ENCODE data around the gene ZCCHC13. TPM values are rescaled to one million over a fixed set of nuclear protein-coding genes. Genes with fewer than 3 reads are reported as not detected.
"Not testable (repeated sequence)": the region's sequence is repeated elsewhere in the genome, so short reads cannot be mapped to it uniquely, and the experiment has no call there.

The ZCCHC13 gene
- not detected in 2 replicates for total RNA-seq (2014; rRNA removed; shearing (Covaris generic))

DNA sequence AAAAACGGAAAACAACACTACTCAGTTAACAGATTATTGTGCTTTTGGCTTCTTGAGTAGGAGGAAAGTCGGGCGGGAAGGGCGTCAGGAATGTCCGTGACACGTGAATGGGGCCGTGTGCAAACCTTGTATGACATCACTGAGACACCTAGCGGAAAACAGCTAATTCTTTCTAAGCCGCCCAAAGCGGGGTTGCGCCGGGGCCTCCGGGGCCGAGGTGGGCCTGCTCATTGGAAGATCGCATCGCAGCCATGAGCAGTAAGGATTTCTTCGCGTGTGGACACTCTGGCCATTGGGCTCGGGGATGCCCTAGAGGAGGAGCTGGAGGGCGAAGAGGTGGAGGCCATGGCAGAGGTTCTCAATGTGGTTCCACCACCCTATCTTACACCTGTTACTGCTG lies at the start of gene ZCCHC13:
ZCCHC13 (plus strand) TSS at position 165 of the 400 bp plus-strand sequence; CDS start at position 252, 87 bp downstream.
- no peak for DNase-seq (ENCODE audit: low read depth)

DNA sequence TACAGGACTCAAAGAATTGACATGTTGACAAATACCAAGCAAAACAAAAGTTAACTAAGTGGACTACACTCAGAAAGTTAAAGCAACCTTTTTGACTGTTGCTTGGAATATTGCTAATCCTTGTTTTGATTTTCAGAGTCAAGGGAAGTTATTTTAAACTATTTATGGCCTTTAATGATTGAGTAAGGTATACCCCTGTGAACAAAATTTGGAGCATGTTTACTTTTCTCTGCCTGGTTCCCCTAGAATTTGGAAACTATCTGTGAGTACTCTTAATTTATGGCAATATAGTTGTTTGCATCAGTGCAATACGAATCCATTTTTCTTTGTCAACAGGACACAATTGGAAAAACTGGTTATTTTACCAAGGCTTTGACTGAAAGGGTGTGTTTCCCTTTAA lies 45.9 kb upstream of the ZCCHC13 start:
- not testable (repeated sequence) for DNase-seq (ENCODE audit: low read depth)

DNA sequence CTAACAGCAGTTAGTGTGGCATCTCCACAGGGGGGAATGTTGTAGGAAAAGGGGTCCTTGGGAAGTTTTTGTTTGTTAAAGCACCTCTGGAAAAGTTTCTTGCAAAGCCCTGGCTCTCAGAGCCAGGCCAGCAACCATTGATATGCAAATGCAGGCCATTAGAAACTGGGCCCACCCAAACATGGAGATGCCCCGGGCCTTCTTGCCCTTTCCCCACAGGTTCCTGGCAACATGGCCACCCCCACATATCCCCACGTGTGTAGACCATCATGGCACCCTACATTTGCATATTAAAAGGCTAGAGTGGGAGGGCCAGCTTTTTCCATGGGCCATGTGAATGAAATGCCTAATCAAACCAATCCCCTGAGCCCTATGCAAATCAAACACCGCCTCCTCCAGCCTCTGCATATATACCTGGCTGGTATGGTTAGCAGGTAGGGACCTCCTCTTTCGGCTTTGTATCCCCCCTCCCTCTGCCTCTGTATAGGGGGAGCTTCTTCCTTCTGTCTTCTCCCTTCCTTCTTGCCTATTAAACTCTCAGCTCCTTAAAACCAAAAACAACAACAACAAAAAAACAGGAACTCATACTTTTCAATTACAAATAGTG lies 44.0 kb upstream of the ZCCHC13 start:
- no peak for DNase-seq (ENCODE audit: low read depth)

DNA sequence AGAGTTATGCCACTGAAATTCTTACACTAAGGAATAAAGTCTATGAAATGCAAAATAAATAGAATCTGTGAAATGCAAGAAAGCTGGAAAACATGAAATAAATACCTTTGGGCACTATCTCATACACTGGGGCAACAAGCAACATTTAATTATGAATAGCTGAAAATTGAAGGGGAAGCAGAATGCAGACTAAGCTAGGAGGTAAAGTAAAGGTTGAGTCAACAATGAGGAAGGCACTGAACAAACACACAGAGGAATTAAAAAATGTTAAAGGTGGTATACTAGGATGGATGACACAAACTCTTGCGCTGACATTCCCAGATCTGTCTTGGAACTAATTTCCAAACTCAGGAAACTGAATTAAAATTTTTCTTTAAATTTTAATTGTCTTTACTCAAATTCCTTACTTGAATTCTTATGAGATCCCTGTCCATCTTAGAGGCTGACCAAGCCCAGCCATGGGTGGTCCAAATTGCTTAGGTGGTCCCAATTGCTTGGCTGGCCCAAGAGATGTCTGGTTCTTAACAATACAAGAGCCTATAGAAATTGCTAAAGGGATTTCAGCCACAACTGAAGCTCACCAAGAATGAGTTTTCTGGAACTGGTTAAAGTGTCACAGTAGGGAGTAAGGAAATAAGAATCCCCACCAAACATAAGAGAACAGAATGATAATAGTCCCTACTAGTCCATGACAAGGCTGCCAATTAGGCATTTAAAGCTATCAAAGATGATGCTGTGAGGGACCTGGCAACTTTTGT lies 41.3 kb upstream of the ZCCHC13 start:
- no peak for DNase-seq (ENCODE audit: low read depth)

DNA sequence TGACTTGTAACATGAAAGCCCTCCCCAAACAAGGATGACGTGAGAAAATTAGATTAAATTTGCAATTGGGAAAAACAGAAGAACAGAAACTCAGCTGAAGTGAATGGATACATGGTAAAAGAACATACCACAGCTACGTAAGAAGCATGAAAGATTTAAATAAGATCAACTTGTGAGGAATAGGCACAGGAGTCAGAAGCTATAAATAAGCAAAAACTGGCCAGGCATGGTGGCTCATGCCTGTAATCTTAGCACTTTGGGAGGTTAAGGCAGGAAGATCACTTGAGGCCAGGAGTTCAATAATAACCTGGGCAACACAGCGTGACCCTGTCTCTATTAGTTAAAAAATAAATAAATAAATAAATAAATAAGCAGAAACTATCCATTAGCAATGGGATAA lies 33.6 kb upstream of the ZCCHC13 start:
- DNase-seq (ENCODE audit: low read depth) = no peak

DNA sequence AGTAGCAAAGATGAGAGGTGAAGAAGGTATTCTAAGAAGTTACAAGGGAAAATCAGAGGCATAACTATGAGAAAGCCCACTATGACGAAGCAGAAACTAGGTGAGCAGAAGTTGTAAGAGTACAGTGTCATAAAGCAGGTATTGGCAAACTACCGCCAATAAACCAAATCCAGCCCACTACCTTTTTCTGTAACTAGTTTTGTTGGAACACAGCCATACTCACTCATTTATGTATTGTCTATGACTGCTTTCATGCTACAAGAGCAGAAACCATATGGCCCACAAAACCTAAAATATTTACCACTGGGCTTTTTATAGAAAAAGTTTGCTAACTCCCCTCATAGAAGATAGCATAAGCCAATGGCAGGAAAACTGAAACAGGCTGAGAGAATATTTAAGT lies 31.8 kb upstream of the ZCCHC13 start:
- DNase-seq (ENCODE audit: low read depth) = no peak

DNA sequence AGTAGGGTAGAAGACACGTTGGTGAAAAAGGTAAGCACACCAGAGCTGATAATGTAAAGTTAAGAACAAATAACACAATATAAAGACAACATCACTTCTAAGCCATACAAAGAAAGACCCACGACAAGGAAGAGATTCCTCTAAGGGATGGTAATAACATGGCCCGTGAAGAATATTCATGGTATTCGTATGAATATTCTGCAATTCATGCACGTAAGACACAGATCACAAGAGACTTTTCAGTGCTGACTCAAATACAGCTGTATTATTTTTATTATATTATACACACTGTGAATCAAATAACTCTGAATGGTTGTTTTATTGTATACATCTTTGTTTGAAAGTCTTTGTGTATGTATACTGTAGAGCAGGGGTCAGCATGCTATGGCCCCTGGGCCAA lies 29.5 kb upstream of the ZCCHC13 start:
- no peak for DNase-seq (ENCODE audit: low read depth)

DNA sequence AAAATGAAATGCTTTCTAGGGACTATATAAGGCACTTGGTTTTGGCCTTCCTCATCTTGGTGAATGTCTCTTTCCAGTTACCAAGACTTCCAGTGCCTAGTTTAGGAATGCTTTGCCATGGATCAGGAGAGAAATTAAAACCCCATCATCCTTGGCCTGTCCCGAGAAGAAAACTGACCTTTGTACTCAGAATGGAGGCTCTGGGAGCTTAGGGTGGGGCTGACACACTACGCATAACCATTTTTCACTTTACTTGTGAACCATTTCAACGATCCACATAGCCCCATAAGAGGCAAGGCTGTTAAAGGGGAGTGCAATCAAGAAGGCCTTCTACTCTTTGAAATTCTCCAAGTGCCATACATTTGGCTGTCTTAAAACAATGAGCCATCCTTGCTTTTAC lies 26.7 kb upstream of the ZCCHC13 start:
- DNase-seq (ENCODE audit: low read depth) = no peak

DNA sequence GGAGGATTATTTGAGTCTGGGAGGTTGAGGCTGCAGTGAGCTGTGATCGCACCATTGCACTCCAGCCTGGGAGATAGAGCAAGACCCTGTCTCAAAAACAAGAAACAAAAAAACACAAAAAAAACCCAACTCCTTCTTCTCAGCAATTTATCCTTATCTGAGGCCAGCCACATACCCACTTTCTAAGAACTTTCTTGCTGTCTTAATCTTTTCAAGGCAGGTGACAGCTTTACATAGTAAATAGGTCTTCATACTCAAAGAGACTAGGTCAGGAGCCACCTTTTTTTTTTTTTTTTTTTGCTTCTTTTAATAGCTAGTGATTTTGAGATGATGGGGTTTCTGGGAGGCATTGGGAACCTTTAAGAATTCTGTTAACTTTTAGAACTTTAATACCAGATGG lies 26.1 kb upstream of the ZCCHC13 start:
- no peak for DNase-seq (ENCODE audit: low read depth)

DNA sequence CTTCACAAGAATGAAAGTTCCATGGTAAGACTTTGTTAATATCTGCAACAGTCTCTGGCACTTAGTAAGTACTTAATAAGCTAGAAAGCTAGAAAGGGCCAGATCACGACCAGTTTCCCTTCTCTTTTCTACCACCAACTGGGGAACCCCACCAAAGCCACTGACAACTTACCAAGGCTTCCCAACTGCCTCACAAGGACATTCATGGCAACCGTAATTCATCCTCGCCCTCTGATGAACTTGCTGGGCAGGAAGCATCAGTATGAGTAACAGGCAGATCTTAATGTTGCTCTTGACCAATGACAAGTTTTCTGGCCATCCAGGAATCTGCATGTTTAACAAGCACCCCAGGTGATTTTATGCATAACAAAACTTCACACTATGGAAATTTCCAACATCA lies 23.2 kb upstream of the ZCCHC13 start:
- DNase-seq (ENCODE audit: low read depth) = no peak

DNA sequence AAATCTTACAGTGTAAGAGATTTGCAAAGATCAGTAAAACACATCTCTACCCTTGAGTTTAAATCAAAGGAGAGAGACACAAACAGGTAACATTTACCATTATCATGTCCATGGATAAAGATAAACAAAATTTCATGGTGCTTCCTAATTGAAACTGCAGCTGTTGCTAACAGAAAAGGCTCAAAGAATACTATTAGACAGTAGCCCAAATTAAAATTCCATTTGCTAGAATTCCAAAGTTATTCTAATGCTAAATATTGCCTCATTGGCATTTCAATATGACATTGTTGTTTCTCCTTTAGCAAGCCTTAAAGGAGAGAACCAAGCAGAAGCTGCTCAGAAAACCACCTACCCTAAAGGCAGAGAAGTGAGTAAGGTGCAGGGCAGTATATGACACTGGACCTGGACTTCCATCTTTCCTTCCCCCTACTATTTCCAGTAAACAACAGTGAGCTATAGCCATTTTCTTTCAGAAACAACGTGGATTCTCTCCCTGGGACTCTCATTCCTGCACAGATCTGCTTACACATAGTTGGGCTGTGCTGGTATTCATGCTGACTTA lies 19.5 kb upstream of the ZCCHC13 start:
- DNase-seq (ENCODE audit: low read depth) = no peak

DNA sequence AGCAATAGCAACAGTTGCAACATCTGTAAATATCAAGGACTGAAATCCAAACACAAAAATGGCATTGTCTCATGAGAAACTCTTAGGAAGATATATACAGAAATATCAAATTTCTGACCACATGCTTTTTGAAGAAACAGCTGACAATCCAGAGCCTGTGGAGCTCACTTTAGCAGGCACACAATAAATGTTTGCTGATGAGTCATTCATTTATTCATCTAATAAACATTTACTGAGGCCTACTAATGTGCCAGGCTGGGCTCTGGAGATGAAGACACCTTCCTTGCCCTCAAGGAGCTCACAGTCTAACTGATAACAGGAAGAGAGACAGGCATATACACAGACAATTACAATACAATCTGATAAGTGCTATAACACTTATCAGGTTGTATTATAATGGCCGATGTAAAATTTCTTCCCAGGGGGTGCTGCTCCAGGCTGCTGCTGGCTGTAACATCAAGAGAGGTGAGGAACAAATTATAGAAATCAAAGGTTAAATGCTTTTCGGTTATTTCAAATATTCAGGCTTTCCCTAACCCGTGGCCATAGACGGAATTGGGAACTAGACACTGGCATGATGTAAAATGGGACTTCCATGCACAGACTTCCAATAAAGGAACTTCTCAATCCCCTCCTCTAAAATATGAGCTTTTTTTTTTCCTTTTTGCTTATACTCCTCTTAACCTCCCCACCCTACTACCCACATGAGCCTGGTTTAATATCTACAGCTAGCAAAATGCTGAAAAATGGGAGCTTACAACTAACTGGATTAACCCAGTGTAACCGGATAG lies 16.8 kb upstream of the ZCCHC13 start:
- DNase-seq (ENCODE audit: low read depth) = peak; percentile 79

DNA sequence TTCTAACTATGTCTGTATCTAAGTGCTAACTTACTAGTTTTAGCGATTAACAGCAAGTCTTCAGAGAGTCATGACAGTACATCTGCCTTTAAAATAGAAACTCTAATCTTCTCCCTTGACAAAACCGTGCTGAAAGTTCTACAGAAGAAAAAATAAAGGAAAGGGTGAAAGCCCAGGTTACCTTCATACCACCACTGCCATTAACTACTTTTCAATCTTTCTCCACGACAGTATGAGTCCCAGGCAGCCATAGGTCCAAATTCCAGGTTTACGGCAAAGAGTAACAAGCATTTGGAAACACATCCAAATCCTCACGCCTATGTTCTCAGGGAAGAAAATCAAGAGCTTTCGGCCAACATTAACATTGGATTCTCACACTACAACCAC lies 12.4 kb upstream of the ZCCHC13 start:
- DNase-seq (ENCODE audit: low read depth) = no peak

DNA sequence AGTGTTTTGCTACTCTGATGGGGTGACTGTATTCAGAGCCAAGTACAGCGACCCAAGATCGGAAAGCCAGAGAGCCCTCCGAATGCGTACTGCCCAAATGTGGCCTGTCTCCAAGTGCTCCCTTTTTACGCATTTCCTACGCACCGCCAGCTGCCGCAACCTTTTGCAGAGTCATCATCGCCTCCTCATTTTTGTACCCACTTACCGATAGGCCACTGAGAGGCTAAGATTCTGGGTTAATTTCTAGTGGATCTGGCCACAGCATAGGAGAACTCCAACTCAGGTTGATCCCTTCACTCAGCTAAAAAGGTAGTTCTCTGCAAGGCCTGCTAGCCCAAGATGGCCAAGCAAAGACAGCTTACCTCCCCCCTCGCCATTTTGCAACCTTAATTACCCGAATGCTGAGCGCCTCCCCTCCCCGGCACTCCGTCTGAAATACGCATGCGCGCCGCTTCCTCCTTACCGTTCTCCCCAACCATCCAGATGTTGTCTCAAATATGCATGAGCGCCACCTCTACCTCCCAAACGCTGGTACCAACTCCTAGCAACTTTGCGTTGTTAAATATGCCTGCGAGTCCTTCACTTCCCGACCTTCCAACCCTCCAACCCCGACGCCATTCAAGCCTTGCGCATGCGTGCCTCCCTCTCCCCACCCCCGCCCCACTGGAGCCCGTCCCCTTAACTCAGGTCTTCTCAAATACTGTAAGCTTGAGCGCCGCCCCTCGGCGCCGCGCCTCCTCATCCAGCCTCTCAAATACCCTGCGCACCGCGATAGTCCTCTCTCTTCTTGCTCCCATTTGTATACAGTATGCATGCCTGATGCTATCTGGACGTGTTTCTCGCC lies 11.8 kb upstream of the ZCCHC13 start:
- DNase-seq (ENCODE audit: low read depth) = peak; percentile 95

DNA sequence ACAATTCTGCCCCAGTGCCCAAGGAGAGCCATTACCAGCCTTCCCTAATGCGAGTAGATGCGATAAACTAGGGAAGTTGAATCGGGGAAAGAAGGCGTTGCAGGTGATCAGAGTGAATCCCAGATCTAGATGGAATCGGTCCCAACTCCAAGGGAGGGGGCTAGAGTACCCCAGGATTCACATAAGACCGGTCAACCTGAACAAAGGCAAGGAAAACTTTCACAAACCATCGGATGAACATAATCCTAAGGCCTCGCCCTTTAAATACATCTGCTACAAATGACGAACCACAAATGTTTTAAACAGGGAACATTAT lies 11.2 kb upstream of the ZCCHC13 start:
- no peak for DNase-seq (ENCODE audit: low read depth)

DNA sequence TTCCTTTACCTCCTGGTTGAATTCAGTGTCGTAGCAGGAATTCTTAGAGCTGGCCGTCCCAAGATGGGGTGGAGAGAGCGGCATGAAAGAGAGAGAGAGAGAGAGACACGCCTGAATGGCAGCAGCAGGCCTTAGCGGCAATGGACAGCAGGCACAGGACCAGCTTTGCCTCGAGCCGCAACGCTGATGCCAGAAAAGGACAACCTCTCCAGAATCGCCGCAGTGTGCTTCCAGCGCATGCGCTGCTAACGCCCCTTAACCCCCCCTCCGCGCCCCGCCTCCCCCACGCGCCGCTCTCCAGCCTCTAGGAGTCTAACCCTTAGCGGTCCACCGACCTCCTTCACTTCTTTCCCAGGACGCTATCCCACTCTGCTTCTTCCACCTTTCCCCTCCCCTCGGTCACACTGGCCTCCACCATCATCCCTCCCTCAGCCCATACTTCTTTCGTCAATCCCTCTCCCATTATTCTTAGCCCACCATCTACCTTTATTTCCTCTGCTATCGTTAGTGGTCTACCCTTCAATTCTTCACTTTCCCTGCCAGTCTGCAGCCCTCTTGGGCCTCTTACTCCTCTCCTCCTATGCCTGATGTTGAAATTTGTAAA lies 10.5 kb upstream of the ZCCHC13 start:
- DNase-seq (ENCODE audit: low read depth) = peak; percentile 85

DNA sequence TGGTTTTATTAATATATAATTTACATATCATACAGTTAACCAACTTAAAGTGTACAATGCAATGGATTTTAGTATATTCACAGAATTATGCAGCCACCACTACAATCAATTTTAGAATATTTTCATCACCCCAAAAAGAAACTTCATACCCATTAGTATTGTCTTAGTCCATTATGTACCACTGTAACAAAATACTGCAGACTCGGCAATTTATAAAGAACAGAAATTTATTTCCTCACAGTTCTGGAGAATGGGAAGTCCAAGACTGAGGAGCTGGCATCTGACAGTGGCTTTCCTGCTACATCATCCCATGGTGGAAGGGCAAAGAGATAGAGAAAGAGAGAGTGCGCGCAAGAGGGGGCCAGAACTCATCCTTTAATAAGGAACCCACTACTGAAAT lies 8.9 kb upstream of the ZCCHC13 start:
- DNase-seq (ENCODE audit: low read depth) = no peak

DNA sequence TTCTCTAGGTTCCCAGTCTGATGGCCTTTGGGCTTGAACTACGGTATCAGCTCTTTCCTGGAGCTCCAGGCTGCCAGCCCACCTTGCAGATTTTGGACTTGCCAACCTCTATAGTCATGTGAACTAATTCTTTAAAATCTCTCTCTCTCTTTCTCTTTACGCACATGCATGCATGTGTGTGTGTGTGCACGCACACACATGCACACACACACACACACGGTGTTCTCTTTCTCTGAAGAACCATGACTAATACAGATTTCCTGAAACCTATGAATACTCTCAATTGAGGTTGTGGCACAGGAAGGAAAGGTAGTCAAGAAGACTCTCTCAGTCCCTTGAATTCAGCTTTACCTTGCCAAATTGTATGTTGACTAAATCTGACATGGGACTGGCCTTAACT lies 6.2 kb upstream of the ZCCHC13 start:
- DNase-seq (ENCODE audit: low read depth) = peak; percentile 5

DNA sequence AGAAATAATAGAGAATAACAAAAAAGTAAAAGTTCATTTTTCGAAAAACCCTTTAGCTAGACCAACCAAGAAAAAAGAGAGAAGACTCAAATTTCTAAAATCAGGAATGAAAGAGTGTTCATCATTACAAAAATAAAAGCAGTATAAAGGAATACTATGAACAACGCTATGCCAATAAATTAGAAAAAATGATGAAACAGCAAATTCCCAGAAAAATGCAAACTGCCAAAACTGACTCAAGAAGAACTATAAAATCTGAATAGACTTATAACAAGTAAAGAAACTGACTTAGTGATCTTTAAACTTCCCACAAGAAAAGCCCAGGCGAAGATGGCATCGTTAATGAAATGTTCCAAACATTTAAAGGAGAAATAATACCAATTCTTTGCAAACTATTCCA lies 3.1 kb upstream of the ZCCHC13 start:
- DNase-seq (ENCODE audit: low read depth) = no peak

DNA sequence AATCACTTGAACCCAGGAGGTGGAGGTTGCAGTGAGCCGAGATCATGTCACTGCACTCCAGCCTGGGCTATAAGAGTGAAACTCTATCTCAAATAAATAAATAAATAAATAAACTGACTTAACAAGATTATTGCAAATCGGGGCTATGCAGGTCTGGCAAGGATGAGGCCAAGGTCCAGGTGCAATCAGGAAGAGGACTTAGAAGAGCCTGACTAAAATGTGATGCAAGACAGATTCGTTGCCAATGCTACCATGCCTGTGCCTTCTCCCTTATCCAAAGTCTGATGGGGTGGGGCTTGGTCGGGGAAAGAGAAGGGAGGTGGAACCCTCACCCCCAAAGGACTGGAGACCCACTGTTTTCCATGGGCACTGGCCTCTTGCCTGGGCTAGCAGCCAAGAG lies 14.7 kb downstream of the ZCCHC13 start:
- DNase-seq (ENCODE audit: low read depth) = no peak

DNA sequence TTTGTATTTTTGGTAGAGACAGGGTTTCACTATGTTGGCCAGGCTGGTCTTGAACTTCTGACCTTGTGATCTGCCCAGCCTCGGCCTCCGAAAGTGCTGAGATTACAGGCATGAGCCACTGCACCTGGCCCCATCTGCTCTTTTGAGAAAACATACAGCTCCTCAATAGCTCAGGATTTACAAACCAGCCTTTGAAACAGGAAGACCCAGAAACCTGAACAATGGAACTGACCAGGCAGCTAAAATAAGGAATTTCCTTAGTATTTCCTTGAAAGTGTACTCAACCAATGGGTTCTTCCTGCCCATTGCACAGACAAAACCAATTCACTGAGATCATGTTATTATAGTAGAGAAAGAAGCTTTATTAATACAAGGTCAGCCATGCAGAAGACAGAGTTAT lies 15.3 kb downstream of the ZCCHC13 start:
- DNase-seq (ENCODE audit: low read depth) = not testable (repeated sequence)
